PC-3 (cell line): Measurements from ENCODE around the gene AP1M1. TPM values are rescaled to one million over a fixed set of nuclear protein-coding genes. Genes with fewer than 3 reads are reported as not detected.

Source experiments
- ATAC-seq: fragments of 200-7000 bp; cut with Tn5 transposase; 2 replicates; pipeline ENCODE4 v1.9.1; 2020; ENCODE audit warnings: mild to moderate bottlenecking, moderate library complexity
- BruUV-seq: library from RNA; stranded (reverse); fragments of 400-500 nt; replicated peaks from 2 replicates; lab custom pipeline; 2021; lab: Mats Ljungman, UMichigan
- CTCF ChIA-PET: fragments of 300-600 bp; sonication (Branson Sonifier 250); formaldehyde crosslinking; loops from one replicate; lab custom pipeline; 2022; ENCODE audit warnings: antibody characterized with exemption; lab: Charles Lee
- POLR2A ChIA-PET: fragments of 300-600 bp; sonication (Branson Sonifier 250); formaldehyde crosslinking; loops from one replicate; lab custom pipeline; 2022; ENCODE audit warnings: antibody characterized with exemption; ENCODE audit not compliant: unreplicated experiment; lab: Charles Lee
- DNase-seq: peaks from one replicate; pipeline ENCODE4 v3.0.0-alpha.2; 2015
- H2AFZ ChIP-seq: fragments of 300-600 bp; sonication (generic); 2 replicates; pipeline ENCODE4 v1.6.0; 2016; ENCODE audit warnings: antibody characterized with exemption, low read length
- H3F3A ChIP-seq: fragments of 300-600 bp; sonication (generic); one replicate; pipeline ENCODE4 v1.6.0; 2017; ENCODE audit warnings: antibody characterized with exemption, low read length, control low read depth, mild to moderate bottlenecking; ENCODE audit not compliant: unreplicated experiment
- H3K27ac ChIP-seq: fragments of 300-600 bp; sonication (generic); 2 replicates; pipeline ENCODE4 v1.5.1; 2016; ENCODE audit warnings: mild to moderate bottlenecking, low read length
- H3K27me3 ChIP-seq: fragments of 300-600 bp; sonication (generic); 2 replicates; pipeline ENCODE4 v1.6.1; 2016; ENCODE audit warnings: low read length, mixed read lengths
- H3K36me3 ChIP-seq: fragments of 300-600 bp; sonication (generic); 2 replicates; pipeline ENCODE4 v1.6.1; 2016; ENCODE audit warnings: low read depth, mixed run types, low read length, mixed read lengths
- H3K4me1 ChIP-seq: fragments of 300-600 bp; sonication (generic); 2 replicates; pipeline ENCODE4 v1.5.1; 2016; ENCODE audit warnings: low read length; ENCODE audit not compliant: insufficient read depth
- H3K4me2 ChIP-seq: fragments of 300-600 bp; sonication (generic); 2 replicates; pipeline ENCODE4 v1.6.0; 2016; ENCODE audit warnings: low read length
- H3K4me3 ChIP-seq: fragments of 300-600 bp; sonication (generic); 2 replicates; pipeline ENCODE4 v1.5.1; 2016; ENCODE audit warnings: mild to moderate bottlenecking, low read length, mixed read lengths
- H3K79me2 ChIP-seq: fragments of 300-600 bp; sonication (generic); 2 replicates; pipeline ENCODE4 v1.6.1; 2017; ENCODE audit warnings: low read length, mixed read lengths
- H3K9ac ChIP-seq: fragments of 300-600 bp; sonication (generic); 2 replicates; pipeline ENCODE4 v1.6.0; 2016; ENCODE audit warnings: mild to moderate bottlenecking, low read length
- H3K9me2 ChIP-seq: fragments of 300-600 bp; sonication (generic); replicated peaks from 2 replicates; pipeline ENCODE4 v1.6.1; 2016; ENCODE audit warnings: mixed run types, low read length, mixed read lengths
- H3K9me3 ChIP-seq: fragments of 300-600 bp; sonication (generic); 2 replicates; pipeline ENCODE4 v1.6.1; 2016; ENCODE audit warnings: low read length, mixed read lengths
- H4K20me1 ChIP-seq: fragments of 300-600 bp; sonication (generic); 2 replicates; pipeline ENCODE4 v1.6.1; 2016; ENCODE audit warnings: low read length, mixed read lengths
- CTCF ChIP-seq: fragments of 300-600 bp; sonication (generic); conservative IDR thresholded peaks from 2 replicates; pipeline ENCODE4 v1.5.1; 2017; ENCODE audit warnings: antibody characterized with exemption, low read depth, mild to moderate bottlenecking, low read length
- EZH2 ChIP-seq: fragments of 300-600 bp; sonication (generic); IDR thresholded peaks from one replicate; pipeline ENCODE4 v1.6.1; 2017; ENCODE audit warnings: antibody characterized with exemption, mild to moderate bottlenecking, low read length; ENCODE audit not compliant: unreplicated experiment
- EZH2phosphoT487 ChIP-seq: fragments of 300-600 bp; sonication (generic); IDR thresholded peaks from 2 replicates; pipeline ENCODE4 v1.6.1; 2018; ENCODE audit warnings: mild to moderate bottlenecking, antibody characterized with exemption, low read length, borderline replicate concordance
- intact Hi-C: fragments of 100-400 bp; cut with micrococcal nuclease; formaldehyde crosslinking; loops from 2 replicates; pipeline ENCODE4 v1.9.0; 2023
- total RNA-seq: library from RNA; depleted of rRNA; stranded (reverse); fragments of >200 nt; gene quantifications from 2 replicates; pipeline ENCODE4 v1.2.3, GENCODE V29; 2014

Gene AP1M1
- total RNA-seq, 1 experiment from 2014 or later = 104 TPM

GRCh38 chr19:16208064-16208759, 10.5 kb downstream of the AP1M1 start:
- ChIA-PET CTCF (no interaction called here), POLR2A (interaction anchor here (0.8 kb wide), 1 partner anchor 11 kb away, joined by 4 read pairs; the partner anchor contains the start of gene AP1M1)
- TF ChIP-seq CTCF = no peak
- TF ChIP-seq EZH2phosphoT487 = no peak
- Histone ChIP-seq H2AFZ (no peak overlapping the region), H3K9ac (no peak overlapping the region), H3K27ac (no peak overlapping the region), H3K4me2 (no peak overlapping the region), H3K36me3 (peaks cover 8% of the 10 kb centered on the region; the same call in 1 of the 2 replicates), H3K27me3 (no peaks in the 10 kb centered on the region), H3F3A (no peaks in the 10 kb centered on the region), H3K9me3 (no peaks in the 10 kb centered on the region), H3K79me2 (no peaks in the 10 kb centered on the region; the same call in 1 of the 2 replicates), H3K4me1 (no peaks in the 10 kb centered on the region), H3K9me2 (no peaks in the 10 kb centered on the region), H3K4me3 (no peak overlapping the region), H4K20me1 (no peaks in the 10 kb centered on the region)
- no TSS peak for BruUV-seq
- no peak for DNase-seq
- ATAC-seq = no peak
- intact Hi-C loops = no loop called here

- DNase-seq = no peak
- H3K79me2 ChIP-seq = peaks cover 3% of the 10 kb centered on the region; the same call in 1 of the 2 replicates
- H3K4me1 ChIP-seq = no peaks in the 10 kb centered on the region
- no peak overlapping the region for H3K4me2 ChIP-seq
- ChIA-PET POLR2A (no interaction called here), CTCF (no interaction called here)
- H3K27me3 ChIP-seq = no peaks in the 10 kb centered on the region
- BruUV-seq = no TSS peak
- no peaks in the 10 kb centered on the region for H4K20me1 ChIP-seq
- no peaks in the 10 kb centered on the region for H3F3A ChIP-seq
- TF ChIP-seq EZH2phosphoT487 (no peak), EZH2 (no peak), CTCF (no peak)
- H3K27ac ChIP-seq = no peak overlapping the region
- H3K9me2 ChIP-seq = no peaks in the 10 kb centered on the region
- ATAC-seq = no peak
- no peak overlapping the region for H3K9ac ChIP-seq
- H2AFZ ChIP-seq = no peak overlapping the region
- intact Hi-C loops = no loop called here
- H3K4me3 ChIP-seq = no peak overlapping the region
- H3K9me3 ChIP-seq = no peaks in the 10 kb centered on the region
- peaks cover 8% of the 10 kb centered on the region; the same call in 1 of the 2 replicates for H3K36me3 ChIP-seq
Measured at GRCh38 chr19:16208847-16209665, 11.3 kb downstream of the AP1M1 start.
